HG02623 (cell line): ENCODE data around the gene ZNF45.
"Not testable (repeated sequence)": the region's sequence is repeated elsewhere in the genome, so short reads cannot be mapped to it uniquely, and the experiment has no call there.

Experiments
- ATAC-seq: cut with Tn5 transposase; IDR thresholded peaks from one replicate; pipeline ENCODE4 v1.9.1; 2021; ENCODE audit warnings: moderate library complexity; ENCODE audit not compliant: unreplicated experiment

The ZNF45 gene

DNA sequence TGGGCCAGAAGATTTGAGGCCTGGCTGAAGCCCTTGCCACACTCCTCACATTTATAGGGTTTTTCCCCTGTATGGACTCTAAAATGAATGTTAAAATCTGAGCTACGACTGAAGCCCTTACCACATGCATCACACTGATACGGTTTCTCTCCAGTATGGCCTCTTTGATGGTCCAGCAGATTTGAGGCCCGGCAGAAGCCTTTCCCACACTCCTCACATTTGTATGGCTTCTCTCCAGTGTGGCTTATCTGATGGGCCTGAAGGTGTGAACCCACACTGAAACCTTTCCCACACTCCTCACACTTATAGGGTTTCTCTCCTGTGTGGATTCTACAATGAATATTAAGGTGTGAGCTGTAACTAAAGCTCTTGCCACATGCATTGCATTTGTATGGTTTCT lies 21.0 kb downstream of the ZNF45 start:
- ATAC-seq, result no peak

GRCh38 chr19:43913383-43913782 lies 21.7 kb downstream of the ZNF45 start:
- no peak for ATAC-seq

DNA sequence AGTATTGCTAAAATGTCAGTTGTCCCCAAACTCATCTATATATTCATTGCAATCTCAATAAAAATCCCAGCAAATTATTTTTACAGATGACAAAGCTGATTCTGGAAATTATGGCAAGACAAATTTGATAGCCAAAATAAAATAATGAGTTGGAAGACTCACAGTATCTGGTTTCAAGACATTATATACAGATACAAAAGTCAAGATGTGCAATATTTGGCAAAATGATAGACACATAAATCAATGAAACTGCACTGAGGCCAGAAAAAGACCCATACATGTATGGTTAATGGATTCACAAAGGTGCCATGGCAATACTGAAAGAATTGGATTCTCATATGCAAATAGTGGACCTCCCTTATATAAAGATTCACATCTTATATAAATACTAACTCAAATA lies 24.2 kb downstream of the ZNF45 start:
- ATAC-seq, result no peak

GRCh38 chr19:43908659-43909058 lies 26.4 kb downstream of the ZNF45 start:
- no peak for ATAC-seq

- no peak for ATAC-seq
Observed at GRCh38 chr19:43906774-43907173, 28.3 kb downstream of the ZNF45 start.

GRCh38 chr19:43905897-43906296 lies 29.2 kb downstream of the ZNF45 start:
- ATAC-seq, result no peak

DNA sequence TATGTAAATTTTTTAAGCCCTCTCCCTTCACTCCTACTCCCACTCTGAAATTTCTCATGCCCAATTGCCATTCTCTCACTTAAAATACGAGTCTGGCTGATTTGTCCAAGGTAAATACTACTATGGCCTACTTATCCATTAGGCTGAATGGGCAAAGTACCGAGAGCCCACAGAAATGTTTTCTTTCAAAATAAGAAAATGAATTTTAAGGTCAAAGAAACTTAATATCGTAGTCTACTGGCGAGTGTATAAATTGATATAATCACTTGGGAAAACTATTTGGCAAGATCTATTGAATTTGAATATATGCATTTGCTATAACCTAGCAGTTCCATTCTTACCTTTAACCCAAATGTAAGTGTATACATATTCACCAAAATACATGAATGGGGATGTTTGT lies 32.7 kb downstream of the ZNF45 start:
- no peak for ATAC-seq

DNA sequence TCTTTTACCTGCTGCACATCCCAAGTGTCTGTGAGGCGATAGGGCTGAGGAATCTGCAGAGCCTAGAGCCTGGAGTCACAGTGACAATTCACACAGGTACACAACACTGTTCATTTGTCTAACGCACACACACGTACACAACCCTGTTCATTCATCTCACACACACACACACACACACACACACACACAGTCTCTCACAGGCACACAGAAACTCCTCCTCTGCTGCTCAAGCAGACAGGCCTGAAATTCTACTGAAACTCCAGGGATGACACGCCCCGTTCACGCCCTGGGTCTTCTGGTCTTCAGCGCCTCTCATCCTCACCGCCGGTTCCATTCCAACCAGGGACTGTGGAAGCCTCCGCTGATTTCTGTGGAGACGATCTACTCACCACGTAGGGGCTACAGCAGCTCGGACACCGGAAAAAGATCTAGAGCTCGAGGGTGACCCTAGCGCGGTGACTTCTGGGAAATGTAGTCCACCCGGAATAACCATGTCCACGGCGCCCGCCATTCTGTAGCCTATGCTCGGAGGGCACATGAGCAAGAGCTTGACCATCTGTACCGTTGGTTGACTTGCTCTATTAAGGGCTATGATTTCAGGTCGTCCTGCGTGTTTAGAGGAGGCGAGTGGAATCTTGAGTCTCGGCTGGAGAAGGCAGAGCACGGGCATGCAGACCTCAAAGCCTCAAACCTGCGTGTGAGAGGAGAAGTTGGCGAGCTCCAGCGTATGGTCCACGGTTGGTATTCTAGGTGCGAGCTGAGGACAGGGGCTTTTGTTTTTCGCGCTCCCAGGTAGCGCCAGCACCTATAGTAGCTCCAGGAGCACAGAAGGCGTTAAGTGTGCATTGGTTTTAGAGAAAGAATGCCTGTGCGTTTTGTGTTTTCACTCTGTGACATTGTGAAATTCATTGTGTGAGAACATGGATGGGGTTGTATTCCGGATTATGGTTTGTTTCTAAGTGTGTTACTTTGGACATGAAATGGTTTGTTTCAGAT lies 33.4 kb downstream of the ZNF45 start:
- ATAC-seq, result peak; percentile 82

- ATAC-seq, result no peak
Observed at GRCh38 chr19:43895727-43896308, 39.3 kb downstream of the ZNF45 start.

- no peak for ATAC-seq
Observed at GRCh38 chr19:43883864-43884263, 51.2 kb downstream of the ZNF45 start, which contains the start of gene ZNF404. ZNF404 (minus strand) TSS chr19:43883964.

- ATAC-seq, result no peak
Observed at GRCh38 chr19:43880483-43880882, 54.6 kb downstream of the ZNF45 start.

GRCh38 chr19:43872547-43873336 lies 62.3 kb downstream of the ZNF45 start:
- ATAC-seq, result no peak

DNA sequence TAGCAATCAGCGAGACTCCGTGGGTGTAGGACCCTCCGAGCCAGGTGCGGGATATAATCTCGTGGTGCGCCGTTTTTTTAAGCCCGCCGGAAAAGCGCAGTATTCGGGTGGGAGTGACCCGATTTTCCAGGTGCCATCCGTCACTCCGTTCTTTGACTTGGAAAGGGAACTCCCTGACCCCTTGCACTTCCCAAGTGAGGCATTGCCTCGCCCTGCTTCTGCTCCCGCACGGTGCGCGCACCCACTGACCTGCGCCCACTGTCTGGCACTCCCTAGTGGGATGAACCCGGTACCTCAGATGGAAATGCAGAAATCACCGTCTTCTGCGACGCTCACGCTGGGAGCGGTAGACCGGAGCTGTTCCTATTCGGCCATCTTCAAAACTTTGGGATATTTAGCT lies 68.2 kb downstream of the ZNF45 start:
- ATAC-seq, result not testable (repeated sequence)
